HCT116 (cell line): ENCODE data around the gene LMBRD2. TPM values are rescaled to one million over a fixed set of nuclear protein-coding genes. Genes with fewer than 3 reads are reported as not detected.
A peak's percentile ranks its signal among the peaks of the same experiment; 100 is the strongest.

Source experiments
- ATAC-seq: fragments of 200-7000 bp; cut with Tn5 transposase; 2 replicates; pipeline ENCODE4 v1.9.1; 2020; ENCODE audit warnings: mild to moderate bottlenecking, moderate library complexity
- BruUV-seq: library from RNA; stranded (reverse); fragments of 400-500 nt; replicated peaks from 2 replicates; lab custom pipeline; 2021; lab: Mats Ljungman, UMichigan
- CTCF ChIA-PET: fragments of 300-600 bp; sonication (Branson Sonifier 250); formaldehyde crosslinking; loops from one replicate; lab custom pipeline; 2021; ENCODE audit warnings: antibody characterized with exemption; lab: Charles Lee
- POLR2A ChIA-PET: fragments of 300-600, 350-600 bp; sonication (Branson Sonifier 250); formaldehyde crosslinking; loops from one replicate; lab custom pipeline; 2021; ENCODE audit warnings: antibody characterized with exemption; lab: Charles Lee
- RAD21 ChIA-PET, 2 experiments: fragments of 300-600 bp; sonication (Branson Sonifier 250); formaldehyde crosslinking; loops; one replicate each; lab custom pipeline; 2023; ENCODE audit warnings: low total read pairs in 2 of 2; ENCODE audit not compliant: uncharacterized antibody in 2 of 2, unreplicated experiment in 2 of 2, low non-redundant PET in 1 of 2; lab: Charles Lee
- DNase-seq: peaks from one replicate; pipeline ENCODE4 v3.0.0-alpha.2; 2010; ENCODE audit warnings: low read depth, low spot score
- H2AFZ ChIP-seq: fragments of 200-600 bp; shearing (Covaris generic), sonication (generic); 2 replicates; pipeline ENCODE4 v1.6.1; 2017; ENCODE audit warnings: low read depth, mixed run types, mixed read lengths, antibody characterized with exemption, low read length; ENCODE audit not compliant: poor library complexity, severe bottlenecking
- H3K27ac ChIP-seq: 2 replicates; pipeline ENCODE4 v1.5.1; 2012; ENCODE audit warnings: low read depth, low read length
- H3K27me3 ChIP-seq: fragments of 200-600 bp; sonication (generic); 2 replicates; pipeline ENCODE4 v1.6.1; 2016; ENCODE audit warnings: mixed run types, low read length, mixed read lengths; ENCODE audit not compliant: insufficient read depth
- H3K36me3 ChIP-seq, 2 experiments: fragments of 200-500 bp in 1 of 2; fragments of 200-600 bp in 1 of 2; sonication (Bioruptor generic) in 1 of 2; sonication (generic) in 1 of 2; 2 replicates each; pipeline versions ENCODE4 v1.5.1 to v1.6.1; 2014 to 2016; ENCODE audit warnings: low read length in 2 of 2, inconsistent platforms in 1 of 2, mixed read lengths in 1 of 2, mixed run types in 1 of 2; ENCODE audit not compliant: insufficient read depth in 2 of 2, control insufficient read depth in 1 of 2
- H3K4me1 ChIP-seq, 2 experiments: fragments of 200-600 bp in 1 of 2; sonication (generic) in 1 of 2; 2 replicates each; pipeline versions ENCODE4 v1.5.1 to v1.6.1; 2012 to 2017; ENCODE audit warnings: low read length in 2 of 2, inconsistent platforms in 1 of 2, mild to moderate bottlenecking in 1 of 2, mixed read lengths in 1 of 2, mixed run types in 1 of 2, moderate library complexity in 1 of 2; ENCODE audit not compliant: insufficient read depth in 2 of 2, control insufficient read depth in 1 of 2
- H3K4me2 ChIP-seq: fragments of 200-600 bp; sonication (generic); 2 replicates; pipeline ENCODE4 v1.6.1; 2017; ENCODE audit warnings: mixed run types, low read length, mixed read lengths
- H3K4me3 ChIP-seq, 2 experiments: fragments of 200-600 bp in 1 of 2; sonication (generic) in 1 of 2; replicated peaks in 1 of 2; 2 replicates each; pipeline ENCODE4 v1.5.1; 2011 to 2016; ENCODE audit warnings: low read length in 2 of 2, control low read depth in 1 of 2, low read depth in 1 of 2, mild to moderate bottlenecking in 1 of 2, mixed read lengths in 1 of 2, mixed run types in 1 of 2
- H3K79me2 ChIP-seq: fragments of 200-600 bp; sonication (generic); 2 replicates; pipeline ENCODE4 v1.6.1; 2017; ENCODE audit warnings: mild to moderate bottlenecking, mixed run types, low read length, moderate library complexity, mixed read lengths; ENCODE audit not compliant: insufficient read depth
- H3K9ac ChIP-seq: fragments of 200-600 bp; sonication (generic); 2 replicates; pipeline ENCODE4 v1.6.1; 2016; ENCODE audit warnings: low read length, mixed read lengths
- H3K9me2 ChIP-seq: fragments of 200-600 bp; sonication (generic), shearing (Covaris generic); 2 replicates; pipeline ENCODE4 v1.6.1; 2017; ENCODE audit warnings: mixed run types, mild to moderate bottlenecking, moderate library complexity; ENCODE audit not compliant: insufficient read depth
- H3K9me3 ChIP-seq, 2 experiments: fragments of 200-500 bp in 1 of 2; fragments of 200-600 bp in 1 of 2; sonication (Bioruptor generic) in 1 of 2; sonication (generic) in 1 of 2; 2 replicates each; pipeline ENCODE4 v1.6.1; 2014 to 2017; ENCODE audit warnings: low read length in 2 of 2, mixed read lengths in 2 of 2, inconsistent platforms in 1 of 2, low read depth in 1 of 2, mild to moderate bottlenecking in 1 of 2, mixed run types in 1 of 2, moderate library complexity in 1 of 2; ENCODE audit not compliant: control insufficient read depth in 1 of 2, insufficient read depth in 1 of 2
- H4K20me1 ChIP-seq: fragments of 200-600 bp; sonication (generic), shearing (Covaris generic); 2 replicates; pipeline ENCODE4 v1.6.1; 2017; ENCODE audit warnings: mixed run types, mild to moderate bottlenecking, moderate library complexity; ENCODE audit not compliant: insufficient read depth
- CTCF ChIP-seq, 3 experiments: fragments of 200-600 bp in 1 of 3; sonication (generic) in 1 of 3; IDR thresholded peaks in 2 of 3; conservative IDR thresholded peaks in 1 of 3; 2 replicates each; pipeline ENCODE4 v1.5.1; 2012 to 2017; ENCODE audit warnings: low read depth in 2 of 3, low read length in 2 of 3, antibody characterized with exemption in 1 of 3, borderline replicate concordance in 1 of 3, control low read depth in 1 of 3, mild to moderate bottlenecking in 1 of 3, mixed read lengths in 1 of 3, mixed run types in 1 of 3, moderate library complexity in 1 of 3; ENCODE audit not compliant: insufficient read depth in 1 of 3
- EZH2phosphoT487 ChIP-seq: fragments of 200-600 bp; IDR thresholded peaks from 2 replicates; pipeline ENCODE4 v1.6.1; 2018; ENCODE audit warnings: antibody characterized with exemption, borderline replicate concordance
- RAD21 ChIP-seq: IDR thresholded peaks from 2 replicates; pipeline ENCODE4 v1.6.1; 2012; ENCODE audit warnings: low read depth, mild to moderate bottlenecking
- REST ChIP-seq: IDR thresholded peaks from 2 replicates; pipeline ENCODE4 v1.6.1; 2012; ENCODE audit warnings: low read depth
- SIN3A ChIP-seq: IDR thresholded peaks from 2 replicates; pipeline ENCODE4 v1.6.1; 2012; ENCODE audit warnings: low read depth
- YY1 ChIP-seq: IDR thresholded peaks from 2 replicates; pipeline ENCODE4 v1.6.1; 2011; ENCODE audit warnings: low read length, low read depth, moderate library complexity, mild to moderate bottlenecking; ENCODE audit not compliant: insufficient replicate concordance; ENCODE audit errors: extremely low read depth
- ZNF274 ChIP-seq: fragments of 200-500 bp; sonication (Bioruptor generic); IDR thresholded peaks from 2 replicates; pipeline ENCODE4 v1.6.1; 2014; ENCODE audit warnings: mild to moderate bottlenecking, low read depth, low read length, inconsistent platforms
- intact Hi-C: fragments of 100-400 bp; cut with micrococcal nuclease; formaldehyde crosslinking; loops from 2 replicates; pipeline ENCODE4 v1.10.0; 2022
- total RNA-seq: library from RNA; stranded (reverse); gene quantifications from one replicate; pipeline ENCODE4 v1.2.1, GENCODE V29; 2021; ENCODE audit not compliant: unreplicated experiment

Gene LMBRD2
- total RNA-seq, 1 experiment from 2014 or later, result 1.1 TPM

- no peaks in the 10 kb centered on the region for H3K79me2 ChIP-seq
- CTCF ChIA-PET, result interaction anchor here (0.6 to 2.1 kb wide), 35 partner anchors 8 to 617 kb away, joined by 3 to 26 read pairs (median 6); partner anchors contain the start of genes LMBRD2, NADK2, RANBP3L and SKP2
- no peaks in the 10 kb centered on the region for H4K20me1 ChIP-seq
- RAD21 ChIA-PET, result interaction anchor here (0.6 to 1.3 kb wide), 3 partner anchors 11 to 617 kb away, joined by 3 to 5 read pairs (median 4); no protein-coding TSS in a partner anchor
- no peaks in the 10 kb centered on the region for H3K27me3 ChIP-seq
- no peak overlapping the region for H3K9ac ChIP-seq
- TF ChIP-seq ZNF274 (no peak), RAD21 (peak; percentile 64), CTCF (IDR thresholded peaks at IDR 0.05 in 2 of 3, conservative IDR thresholded peaks at IDR 0.05 in 1 of 3; ENCODE audit: borderline replicate concordance in 1 of 3, insufficient read depth in 1 of 3, low read depth in 2 of 3, low read length in 2 of 3) (peak; percentile 32 to 70 (median 69); a peak in 4 of 6 replicates)
- peak overlapping the region; percentile 84 for H2AFZ ChIP-seq
- no peaks in the 10 kb centered on the region for H3K9me3 ChIP-seq
- H3K36me3 ChIP-seq, result no peaks in the 10 kb centered on the region
- H3K4me1 ChIP-seq, result peaks cover 0 to 4% of the 10 kb centered on the region in 2 experiments; a peak in 1 of 4 replicates
- no peak overlapping the region for H3K27ac ChIP-seq
- POLR2A ChIA-PET, result interaction anchor here (0.8 to 1.3 kb wide), 2 partner anchors 11 to 71 kb away, joined by 4 read pairs; no protein-coding TSS in a partner anchor
- no peak overlapping the region for H3K4me3 ChIP-seq
- H3K4me2 ChIP-seq, result peak overlapping the region; percentile 33
- peak; percentile 61 for DNase-seq
- intact Hi-C loops, result loop anchor here (2.0 to 5.0 kb wide), 3 partner anchors 226 to 613 kb away; no protein-coding TSS in a partner anchor
- peak; percentile 99 for ATAC-seq
- BruUV-seq, result no TSS peak
- H3K9me2 ChIP-seq, result no peaks in the 10 kb centered on the region
Observed at GRCh38 chr5:36079200-36079781, 72.4 kb downstream of the LMBRD2 start.

- H3K36me3 ChIP-seq, result no peaks in the 10 kb centered on the region
- no peak for DNase-seq
- H4K20me1 ChIP-seq, result no peaks in the 10 kb centered on the region
- no peaks in the 10 kb centered on the region for H3K27me3 ChIP-seq
- POLR2A ChIA-PET, result interaction anchor here (1.3 kb wide), 1 partner anchor 12 kb away, joined by 4 read pairs; no protein-coding TSS in a partner anchor
- H3K9me3 ChIP-seq, result no peaks in the 10 kb centered on the region
- no peaks in the 10 kb centered on the region for H3K9me2 ChIP-seq
- H2AFZ ChIP-seq, result no peak overlapping the region
- H3K4me2 ChIP-seq, result no peak overlapping the region
- RAD21 ChIA-PET, result interaction anchor here (0.6 to 1.3 kb wide), 3 partner anchors 12 to 618 kb away, joined by 3 to 5 read pairs (median 4); no protein-coding TSS in a partner anchor
- H3K27ac ChIP-seq, result no peak overlapping the region
- ATAC-seq, result no peak
- no TSS peak for BruUV-seq
- H3K9ac ChIP-seq, result no peak overlapping the region
- CTCF ChIA-PET, result interaction anchor here (0.6 to 2.1 kb wide), 34 partner anchors 8 to 618 kb away, joined by 3 to 26 read pairs (median 6); partner anchors contain the start of genes LMBRD2, NADK2, RANBP3L and SKP2
- intact Hi-C loops, result loop anchor here (2.0 to 5.0 kb wide), 3 partner anchors 226 to 614 kb away; no protein-coding TSS in a partner anchor
- H3K4me3 ChIP-seq, result no peak overlapping the region
- peaks cover 0 to 4% of the 10 kb centered on the region in 2 experiments; a peak in 1 of 4 replicates for H3K4me1 ChIP-seq
- H3K79me2 ChIP-seq, result no peaks in the 10 kb centered on the region
- TF ChIP-seq EZH2phosphoT487 (no peak), REST (no peak), YY1 (no peak), CTCF (IDR thresholded peaks at IDR 0.05 in 2 of 3, conservative IDR thresholded peaks at IDR 0.05 in 1 of 3; ENCODE audit: borderline replicate concordance in 1 of 3, insufficient read depth in 1 of 3, low read depth in 2 of 3, low read length in 2 of 3) (no peak), SIN3A (no peak)
Observed at GRCh38 chr5:36078430-36078829, 73.3 kb downstream of the LMBRD2 start.
